GM21619 (cell line): ENCODE measurements around the gene MRPL17.
"Not testable (repeated sequence)": the region's sequence is repeated elsewhere in the genome, so short reads cannot be mapped to it uniquely, and the experiment has no call there.

Experiments used
- ATAC-seq: cut with Tn5 transposase; IDR thresholded peaks from one replicate; pipeline ENCODE4 v1.9.1; 2021; ENCODE audit not compliant: unreplicated experiment

Gene MRPL17

DNA sequence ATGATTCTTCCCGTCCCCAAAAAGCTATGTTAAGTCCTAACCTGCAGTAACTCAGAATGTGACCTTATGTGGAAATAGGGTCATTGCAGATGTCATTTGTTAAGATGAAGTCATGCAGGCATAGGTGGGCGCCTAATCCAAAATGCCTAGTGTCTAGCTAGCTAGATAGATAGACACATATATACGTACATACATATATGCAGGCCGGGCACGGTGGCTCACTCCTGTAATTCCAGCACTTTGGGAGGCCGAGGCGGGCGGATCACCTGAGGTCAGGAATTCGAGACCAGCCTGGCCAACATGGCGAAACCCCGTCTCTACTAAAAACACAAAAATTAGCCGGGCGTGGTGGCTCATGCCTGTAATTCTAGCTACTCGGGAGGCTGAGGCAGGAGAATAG lies 928 bp upstream of the MRPL17 start:
- ATAC-seq: not testable (repeated sequence)

DNA sequence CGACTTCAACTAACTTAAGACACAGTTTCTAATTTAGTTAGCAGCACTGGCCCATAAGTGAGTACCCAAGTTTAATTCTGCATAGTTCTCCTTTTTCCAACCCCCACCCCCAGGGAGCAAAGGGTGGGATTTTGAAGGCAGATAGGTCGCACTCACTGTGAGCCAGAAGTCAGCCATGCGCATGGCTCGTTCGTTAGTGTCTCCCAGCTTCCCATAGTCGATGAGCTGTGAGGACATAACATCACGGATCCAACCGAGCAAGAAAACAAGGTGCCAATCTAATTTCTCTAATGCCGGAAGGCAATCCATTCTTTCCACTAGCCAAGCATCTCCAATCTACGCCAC lies 577 bp downstream of the MRPL17 start:
- ATAC-seq: peak; percentile 4

DNA sequence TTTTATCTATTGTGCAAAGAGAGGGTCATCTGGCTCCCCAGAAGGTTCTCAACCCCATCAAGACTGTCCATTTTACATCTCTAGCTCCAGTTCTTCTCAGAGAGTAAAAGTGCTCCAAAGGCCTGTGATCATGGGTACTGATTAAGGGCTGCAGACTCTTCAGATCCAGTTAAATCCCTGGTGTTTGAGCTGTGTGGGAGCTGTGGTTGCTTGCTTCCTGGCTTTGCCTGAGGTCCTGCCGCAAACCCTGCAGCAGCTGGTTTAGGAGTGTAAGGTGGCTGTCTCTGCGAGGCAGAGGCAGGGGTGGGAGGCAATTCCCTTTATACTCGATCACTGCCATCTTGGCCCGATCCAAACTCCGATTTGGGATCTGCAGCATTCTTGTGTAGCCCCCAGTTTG lies 1.2 kb downstream of the MRPL17 start:
- ATAC-seq: no peak

DNA sequence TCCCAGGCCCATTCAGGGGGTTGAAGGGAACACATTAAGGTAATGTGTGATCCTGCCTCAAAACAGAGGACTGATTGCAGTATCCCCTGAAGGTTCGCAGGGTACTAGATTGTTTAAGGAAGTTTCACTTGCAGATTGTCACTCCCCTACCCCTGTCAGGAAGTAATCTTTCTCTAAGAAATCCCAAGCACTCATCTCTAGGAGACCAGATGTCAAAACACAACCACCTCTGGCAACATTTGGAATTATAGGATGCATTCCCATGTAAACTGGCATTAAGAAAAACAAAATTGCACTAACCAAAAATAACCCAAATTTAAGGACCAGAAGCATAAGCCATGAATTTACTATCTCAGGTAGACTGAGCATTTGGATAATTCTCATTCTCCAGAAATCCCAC lies 1.6 kb downstream of the MRPL17 start:
- ATAC-seq: no peak

DNA sequence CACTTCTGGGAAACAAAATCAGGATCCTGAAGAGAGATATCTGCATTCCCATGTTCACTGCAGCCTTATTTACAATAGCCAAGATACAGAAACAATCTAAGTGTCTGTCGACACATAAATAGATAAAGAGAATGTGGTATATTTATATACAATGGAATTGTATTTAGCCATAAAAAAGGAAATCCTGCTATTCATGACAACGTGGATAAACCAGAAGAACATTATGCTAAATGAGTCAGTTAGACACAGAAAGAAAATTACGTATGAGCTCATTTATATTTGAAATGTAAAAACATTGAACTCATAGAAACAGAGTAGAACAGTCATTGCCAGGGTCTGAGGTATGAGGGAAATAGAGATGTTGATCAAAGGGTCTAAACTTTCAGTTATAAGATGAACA lies 6.1 kb downstream of the MRPL17 start:
- no peak for ATAC-seq

DNA sequence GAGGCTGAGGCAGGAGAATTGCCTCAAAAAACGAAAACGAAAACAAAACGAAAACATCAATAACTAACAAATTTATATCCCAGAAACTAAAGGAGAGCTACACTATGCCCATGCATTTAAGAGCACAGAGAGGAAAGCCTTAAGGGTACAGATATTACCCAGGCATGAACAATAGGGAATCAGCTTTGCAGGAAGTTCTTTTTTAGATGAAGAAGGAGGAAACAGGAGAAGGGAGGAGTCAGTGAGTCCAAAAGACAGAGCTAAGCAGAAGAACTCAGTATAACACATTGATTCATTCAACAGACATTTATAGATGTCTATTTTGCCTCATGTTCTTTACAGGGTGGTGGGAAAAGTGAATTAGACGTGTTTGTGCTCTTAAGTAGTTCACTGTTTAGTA lies 8.3 kb downstream of the MRPL17 start:
- ATAC-seq: no peak

DNA sequence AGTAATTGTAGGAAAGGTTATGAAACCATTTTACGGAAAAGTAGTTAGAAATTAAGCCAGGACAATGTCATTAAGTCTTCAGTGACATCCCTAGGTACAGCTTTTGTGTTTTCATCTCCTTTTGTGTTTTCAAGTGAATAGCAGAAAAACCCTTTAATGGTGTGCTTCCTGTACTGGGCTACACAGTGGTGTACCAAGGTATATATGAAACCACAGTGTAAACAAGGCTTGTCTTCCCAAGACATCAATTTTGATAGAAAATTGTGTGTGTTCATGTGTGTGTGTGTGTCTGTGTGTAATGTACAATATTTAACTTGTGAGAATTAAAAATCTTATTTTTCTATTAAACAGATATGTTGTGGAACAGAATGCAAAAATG lies 8.9 kb downstream of the MRPL17 start:
- ATAC-seq: no peak

DNA sequence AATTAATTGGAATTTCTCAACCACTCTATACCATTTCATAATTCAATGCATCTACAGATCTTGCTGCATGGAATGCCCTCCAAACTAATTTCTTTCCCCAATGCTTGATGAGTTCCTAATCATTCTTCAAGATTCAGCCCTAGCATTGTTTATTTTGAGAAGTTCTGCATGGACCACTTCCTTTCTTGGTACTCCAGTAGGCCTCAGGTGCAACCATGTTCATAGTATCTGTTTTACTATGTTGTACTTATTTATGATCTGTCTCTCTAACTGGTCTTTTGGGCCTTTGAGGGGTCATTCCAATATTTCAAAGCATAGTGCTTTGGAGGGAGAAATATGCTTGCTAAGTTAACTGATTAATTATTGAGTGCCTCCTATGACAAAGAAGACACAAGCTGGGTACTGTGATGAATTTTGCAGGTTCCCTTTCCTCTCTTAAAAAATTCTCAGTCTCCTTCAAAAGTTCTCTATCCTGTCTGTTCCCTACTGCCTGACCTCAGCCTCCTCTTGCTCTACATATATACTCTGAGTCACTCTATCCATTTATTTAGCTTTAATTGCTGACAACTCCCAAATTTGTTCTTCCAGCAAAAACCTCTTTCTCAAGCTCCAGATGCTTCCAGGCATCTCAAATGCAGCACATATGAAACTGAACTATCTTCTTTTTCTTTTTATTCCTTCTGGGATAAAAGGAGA lies 9.5 kb downstream of the MRPL17 start:
- no peak for ATAC-seq

DNA sequence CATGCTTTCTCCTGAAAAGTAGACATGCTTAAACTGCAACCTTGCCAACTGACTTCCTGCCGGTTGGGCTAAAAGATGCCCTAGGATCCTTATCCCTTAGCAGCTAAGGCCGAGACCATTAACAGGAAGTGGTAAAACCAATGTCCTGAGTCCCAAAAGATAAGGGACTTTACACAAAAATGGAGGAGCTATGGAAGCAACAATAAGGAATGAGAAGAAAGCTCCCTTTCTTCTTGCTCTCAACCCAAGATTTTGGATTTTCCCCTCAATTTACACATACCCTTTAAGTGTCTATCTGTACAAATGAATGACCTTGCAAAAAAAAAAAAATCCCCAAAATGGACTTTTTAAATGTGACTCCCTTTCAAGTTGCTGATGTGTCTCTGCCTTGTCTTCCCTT lies 11.1 kb downstream of the MRPL17 start:
- no peak for ATAC-seq

DNA sequence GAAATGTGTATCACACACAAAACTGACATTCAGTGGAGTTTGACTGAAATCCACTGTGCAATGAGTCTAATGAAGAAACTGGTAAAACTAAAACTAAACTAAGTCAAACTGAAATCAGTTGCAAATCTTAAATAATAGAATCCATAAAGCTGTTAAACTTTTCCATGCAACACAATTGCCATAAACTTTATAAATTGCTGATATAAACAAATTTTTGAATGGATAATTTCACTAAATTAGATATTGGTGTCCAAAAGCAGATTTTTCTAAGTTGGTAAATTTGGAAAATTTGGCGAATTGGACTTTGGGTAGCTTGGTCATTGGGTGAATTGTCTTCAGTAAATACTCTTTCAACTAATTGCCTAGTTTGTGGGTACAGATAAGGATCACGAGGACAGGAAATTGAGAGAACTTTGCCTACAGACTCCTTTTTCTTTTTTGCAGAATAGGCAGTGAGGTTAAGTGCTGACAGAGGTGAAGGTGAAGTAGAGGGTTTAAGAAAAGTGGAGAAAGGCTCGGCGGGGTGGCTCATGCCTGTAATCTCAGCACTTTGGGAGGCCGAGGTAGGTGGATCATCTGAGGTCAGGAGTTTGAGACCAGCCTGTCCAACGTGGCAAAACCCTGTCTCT lies 12.8 kb downstream of the MRPL17 start:
- no peak for ATAC-seq

DNA sequence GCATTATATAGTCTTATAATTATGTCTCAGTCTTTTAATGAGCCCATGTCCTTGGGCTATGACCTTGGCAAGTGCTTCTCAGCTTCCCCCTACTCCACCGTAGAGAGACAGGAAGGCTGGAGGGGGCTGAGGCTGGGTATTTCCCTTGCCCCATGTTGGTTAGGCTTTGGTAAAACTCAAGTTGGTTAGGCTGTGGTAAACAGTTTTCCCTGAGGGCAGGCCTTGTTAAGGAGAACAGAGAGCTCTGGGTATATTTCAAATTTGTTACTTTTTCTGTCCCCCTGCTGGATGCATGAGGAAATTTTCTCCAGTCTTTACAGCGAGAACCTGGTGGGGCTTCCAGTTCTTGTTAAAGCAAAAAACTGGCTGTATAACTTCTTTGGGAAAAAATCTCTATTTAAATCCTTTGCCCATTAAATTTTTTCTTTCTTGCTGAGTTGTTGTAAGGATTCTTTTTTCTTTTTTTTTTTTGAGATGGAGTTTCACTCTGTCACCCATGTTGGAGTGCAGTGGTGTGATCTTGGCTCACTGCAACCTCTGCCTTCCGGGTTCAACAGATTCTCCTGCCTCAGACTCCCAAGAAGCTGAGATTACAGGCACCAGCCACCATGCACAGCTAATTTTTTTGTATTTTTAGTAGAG lies 15.3 kb downstream of the MRPL17 start:
- peak; percentile 75 for ATAC-seq

DNA sequence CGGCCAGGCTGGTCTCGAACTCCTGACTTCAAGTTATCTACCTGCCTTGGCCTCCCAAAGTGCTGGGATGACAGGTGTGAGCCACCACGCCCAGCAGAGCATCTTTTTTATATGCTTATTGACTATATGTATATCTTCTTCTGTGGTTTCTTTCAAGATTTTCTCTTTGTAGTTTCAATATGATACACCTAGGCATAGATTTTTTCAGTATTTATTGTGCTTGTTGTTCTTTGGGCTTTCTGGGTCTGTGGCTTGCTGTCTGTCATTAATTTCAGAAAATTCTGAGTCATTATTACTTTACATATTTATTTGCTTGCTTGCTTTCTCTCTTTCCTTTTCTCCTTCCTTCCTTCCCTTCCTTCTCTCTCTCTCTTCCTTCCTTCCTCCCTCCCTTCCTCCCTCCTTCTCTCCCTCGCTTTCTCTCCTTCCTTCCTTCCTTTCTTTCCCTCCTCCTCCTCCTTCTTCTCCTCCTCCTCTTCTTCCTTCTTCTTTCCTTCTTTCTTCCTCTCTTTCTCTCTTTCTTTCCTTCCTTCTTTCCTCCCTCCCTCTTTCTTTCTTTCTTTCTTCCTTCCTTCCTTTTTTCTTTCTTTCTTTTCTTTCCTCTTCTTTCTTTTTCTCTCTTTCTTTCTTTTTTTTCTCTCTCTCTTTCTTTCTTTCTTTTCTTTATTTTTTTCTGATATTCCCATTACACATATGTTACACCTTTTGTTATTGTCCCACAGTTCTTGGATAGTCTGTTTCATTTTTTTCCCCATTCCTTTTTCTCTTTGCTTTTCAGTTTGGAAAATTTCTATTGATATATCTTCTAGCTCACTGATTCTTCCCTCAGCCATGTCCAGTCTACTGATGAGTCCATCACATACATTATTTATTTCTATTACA lies 16.6 kb downstream of the MRPL17 start:
- ATAC-seq: no peak

DNA sequence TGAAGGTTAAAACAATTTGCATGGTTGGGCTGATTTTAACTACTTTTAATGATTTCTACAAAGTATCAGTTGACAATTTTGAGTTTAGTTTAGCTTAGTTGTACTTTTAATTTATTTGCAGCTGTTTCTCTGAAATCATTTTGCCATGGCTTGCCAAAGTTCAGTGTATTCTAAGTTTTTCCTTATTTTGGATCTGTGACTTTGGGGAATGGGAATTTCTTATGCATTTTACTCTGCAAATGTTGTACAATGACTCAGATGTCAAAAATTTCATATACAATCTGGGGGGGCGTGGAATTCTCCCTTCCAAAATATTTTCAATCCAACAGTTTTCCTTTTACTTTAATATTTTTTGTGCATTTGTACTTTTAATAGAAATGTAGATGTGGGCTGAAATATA lies 18.6 kb downstream of the MRPL17 start:
- ATAC-seq: no peak

DNA sequence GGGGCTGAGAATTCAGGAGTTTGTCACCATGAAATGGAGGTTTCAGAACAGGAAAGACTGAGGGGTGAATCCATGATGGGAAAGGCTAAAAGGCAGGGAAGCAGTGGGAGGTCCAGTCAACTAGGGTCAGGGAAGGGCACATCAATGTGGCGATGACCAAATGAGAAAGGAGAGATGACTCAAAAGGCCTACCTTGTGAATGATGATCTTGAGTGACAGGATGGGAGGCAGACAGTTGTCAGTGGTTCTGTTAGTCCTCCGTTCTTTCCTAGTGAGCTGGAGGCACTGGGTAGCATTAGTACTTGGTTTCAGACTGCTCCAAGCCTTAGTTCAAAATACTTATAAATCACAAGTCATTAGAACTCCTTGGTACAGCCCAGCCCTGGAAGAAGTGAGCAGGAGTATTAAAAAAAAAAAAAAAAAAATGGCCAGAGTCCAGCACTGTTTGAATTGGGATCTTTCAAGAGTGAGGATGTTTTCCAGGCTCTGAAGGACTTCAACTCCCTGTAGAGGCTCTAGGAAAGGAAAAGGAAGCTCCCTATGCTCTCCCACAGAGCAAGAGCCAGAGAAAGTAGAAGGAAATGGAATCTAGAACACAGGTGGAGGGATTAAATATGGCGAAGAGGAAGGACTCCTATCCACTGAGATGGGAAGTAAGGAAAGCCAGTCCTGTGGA lies 19.2 kb downstream of the MRPL17 start:
- ATAC-seq: no peak

DNA sequence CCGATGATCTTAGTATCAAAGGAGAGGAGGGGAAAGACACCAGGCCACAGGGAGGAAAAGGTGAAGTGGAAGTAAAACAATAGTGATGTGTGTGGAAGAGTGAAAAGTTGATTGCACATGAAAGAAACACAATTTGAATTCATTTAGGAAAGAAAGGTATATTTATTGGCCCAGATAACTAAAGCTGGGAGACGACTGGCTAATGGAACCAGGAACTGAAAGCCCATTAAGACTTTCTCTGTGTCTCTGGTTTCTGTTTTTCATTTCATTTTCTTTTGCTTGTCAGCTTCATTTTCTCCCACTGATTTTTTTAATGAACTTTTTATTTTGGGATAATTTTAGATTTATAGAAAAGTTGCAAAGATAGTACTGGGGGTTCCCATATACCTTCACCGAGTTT lies 22.4 kb downstream of the MRPL17 start:
- ATAC-seq: no peak

DNA sequence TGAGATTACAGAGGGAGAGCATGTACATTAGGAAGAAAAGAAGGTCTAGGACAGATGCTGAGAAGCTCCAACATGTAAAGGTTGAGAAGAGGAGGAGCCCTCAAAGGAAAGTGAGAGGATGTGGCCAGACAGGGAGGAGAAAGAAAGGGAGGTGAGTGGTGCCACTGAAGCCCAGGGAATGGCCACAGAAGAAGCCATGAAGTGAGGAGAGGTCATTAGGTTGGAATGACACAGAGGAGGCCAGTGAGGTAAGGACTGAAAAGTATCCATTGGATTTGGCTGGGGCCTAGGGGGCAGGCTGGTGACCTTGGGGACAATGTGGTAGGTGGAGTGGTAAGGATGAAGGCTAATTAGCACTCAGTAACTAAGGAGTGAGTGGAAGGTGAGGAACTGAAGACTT lies 24.5 kb downstream of the MRPL17 start:
- no peak for ATAC-seq

DNA sequence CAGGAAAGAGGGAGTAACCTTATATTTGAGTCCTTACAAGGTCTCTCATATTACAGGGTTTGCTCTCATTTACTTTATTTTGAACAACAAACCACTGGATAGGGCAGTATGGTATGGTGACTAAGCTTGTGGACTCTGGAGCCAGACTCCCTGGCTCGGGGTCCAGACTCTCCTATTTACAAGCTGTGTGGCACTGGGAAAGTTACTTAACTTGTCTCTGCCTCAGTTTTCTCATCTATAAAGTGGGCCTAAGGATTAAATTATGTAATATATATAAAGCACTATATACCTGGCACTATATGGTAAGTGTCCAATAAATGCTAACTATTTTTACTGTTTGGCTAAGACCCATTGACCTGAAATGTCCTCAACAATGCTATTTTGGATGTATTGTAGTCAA lies 25.8 kb downstream of the MRPL17 start:
- ATAC-seq: no peak

DNA sequence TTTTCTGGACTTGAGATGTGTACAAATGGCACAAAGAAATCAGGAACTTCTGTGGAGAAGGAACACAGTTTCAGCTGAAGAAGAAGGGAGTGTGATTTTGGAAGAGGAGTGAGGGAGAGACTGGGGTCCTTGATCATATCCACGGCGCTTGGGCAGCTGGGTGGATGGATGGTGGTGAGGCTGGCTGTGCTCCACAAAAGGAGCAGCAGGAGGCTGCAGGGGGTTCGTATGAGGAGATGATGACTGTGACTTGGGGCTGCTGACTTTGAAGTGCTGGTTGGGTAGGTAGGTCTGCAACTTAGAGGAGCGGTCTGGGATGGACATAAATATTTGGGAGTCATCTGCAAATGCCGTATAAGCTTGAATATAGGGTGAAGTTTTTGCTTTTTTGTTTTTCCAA lies 26.2 kb downstream of the MRPL17 start:
- no peak for ATAC-seq

DNA sequence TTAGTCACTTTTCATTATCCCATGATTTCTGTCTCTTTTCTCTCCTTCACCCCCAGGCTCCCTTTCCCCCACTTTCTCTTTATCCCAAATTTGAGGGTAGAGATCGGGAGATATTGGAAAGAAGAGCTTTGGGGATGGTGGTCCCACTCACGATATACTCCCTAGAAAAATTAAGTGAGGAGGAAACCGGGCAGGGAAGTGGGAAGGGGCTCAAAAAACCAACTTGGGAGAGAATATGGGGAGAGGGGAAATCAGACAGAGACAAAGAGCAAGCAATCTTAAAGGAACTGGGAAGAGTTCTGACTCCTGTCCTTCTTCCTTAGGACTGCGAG lies 26.6 kb downstream of the MRPL17 start:
- no peak for ATAC-seq

DNA sequence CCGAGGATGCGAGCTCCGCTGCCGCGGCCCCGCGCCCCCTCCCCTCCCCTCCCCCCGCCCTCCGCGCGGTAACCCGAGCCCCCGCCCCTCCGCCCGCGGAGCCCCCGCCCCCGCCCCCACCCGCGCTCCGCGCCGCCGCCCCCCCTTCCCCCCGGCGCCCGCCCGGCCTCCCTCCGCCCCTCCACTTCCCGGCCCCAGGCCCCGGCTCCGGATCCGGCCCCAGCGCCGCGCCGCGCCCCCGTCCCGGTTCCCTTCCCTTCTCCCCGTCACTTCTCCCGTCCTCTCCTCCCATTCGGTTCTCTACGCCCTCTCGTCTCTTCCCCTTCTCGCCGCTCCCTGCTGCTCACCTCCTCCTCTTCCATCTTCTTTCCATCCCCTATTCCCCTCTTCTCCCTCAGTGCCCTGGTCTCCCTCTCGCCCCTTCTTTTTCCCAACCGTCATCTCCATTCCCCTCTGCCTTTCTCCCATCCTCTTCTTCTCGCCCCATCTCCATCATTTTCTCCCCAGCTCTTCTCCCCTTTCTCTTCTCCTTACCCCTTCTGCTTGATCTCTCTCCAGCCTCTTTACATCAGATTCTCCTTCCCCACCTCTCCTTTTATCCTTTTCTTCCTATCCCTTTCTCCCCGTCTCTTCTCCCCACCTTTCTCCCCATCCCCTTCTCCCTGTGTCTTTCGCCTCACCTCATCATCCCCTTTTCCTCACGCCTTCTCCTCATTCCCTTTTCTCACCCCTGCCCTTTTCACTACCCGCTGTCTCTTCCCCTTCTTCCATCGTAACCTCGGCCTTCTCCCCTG lies 27.2 kb downstream of the MRPL17 start, which contains the start of gene DCHS1:
Gene DCHS1, minus strand, starts transcription at position 20 of the 794 bp plus-strand sequence. CDS start 14,196 bp downstream, outside the sequence.
- ATAC-seq: no peak
